Muscle of back (tissue), 13 donors: ENCODE results near the gene NBEAL1. TPM values are rescaled to one million over a fixed set of nuclear protein-coding genes. Genes with fewer than 3 reads are reported as not detected.
"Not testable (repeated sequence)": the region's sequence is repeated elsewhere in the genome, so short reads cannot be mapped to it uniquely, and the experiment has no call there.

Experiments used
- DNase-seq, 3 donors: peaks; one replicate each; pipeline versions ENCODE4 v3.0.0 to v3.0.0-alpha.2; 2013
- long read RNA-seq, 9 donors: transcript quantifications; one replicate each; lab custom pipeline, GENCODE V29; 2026
- polyA plus RNA-seq, 10 donors: library from polyadenylated mRNA; unstranded; fragments of 120-200 nt; gene quantifications; one replicate each; pipeline ENCODE4 v1.2.1, GENCODE V29; 2013; ENCODE audit not compliant: insufficient read length in 10 of 10

The NBEAL1 gene
- 1 to 10 TPM; 4.0 to 7.4 (median 6.5) TPM for polyA plus RNA-seq
- long read RNA-seq, donor 1 = 0 reads
- long read RNA-seq, donor 2 = 0 reads
- long read RNA-seq, donor 3 = 0 reads
- long read RNA-seq, donor 4 = 0 reads
- long read RNA-seq, donor 5, partial matches to known transcripts = 0 of 1 reads
- long read RNA-seq, donor 5, other reads (novel, unspliced or antisense) = 0 of 1 reads
- long read RNA-seq, donor 6 = 0 reads
- long read RNA-seq, donor 7 = 0 reads
- long read RNA-seq, donor 8 = 0 reads
- long read RNA-seq, donor 9 = 0 reads

GRCh38 chr2:203014456-203015199, at the start of gene NBEAL1:
NBEAL1 (plus strand) TSS chr2:203014875; CDS start chr2:203016385, 1,510 bp downstream.
- peak; percentile 99 to 100 (median 99) for DNase-seq

DNA sequence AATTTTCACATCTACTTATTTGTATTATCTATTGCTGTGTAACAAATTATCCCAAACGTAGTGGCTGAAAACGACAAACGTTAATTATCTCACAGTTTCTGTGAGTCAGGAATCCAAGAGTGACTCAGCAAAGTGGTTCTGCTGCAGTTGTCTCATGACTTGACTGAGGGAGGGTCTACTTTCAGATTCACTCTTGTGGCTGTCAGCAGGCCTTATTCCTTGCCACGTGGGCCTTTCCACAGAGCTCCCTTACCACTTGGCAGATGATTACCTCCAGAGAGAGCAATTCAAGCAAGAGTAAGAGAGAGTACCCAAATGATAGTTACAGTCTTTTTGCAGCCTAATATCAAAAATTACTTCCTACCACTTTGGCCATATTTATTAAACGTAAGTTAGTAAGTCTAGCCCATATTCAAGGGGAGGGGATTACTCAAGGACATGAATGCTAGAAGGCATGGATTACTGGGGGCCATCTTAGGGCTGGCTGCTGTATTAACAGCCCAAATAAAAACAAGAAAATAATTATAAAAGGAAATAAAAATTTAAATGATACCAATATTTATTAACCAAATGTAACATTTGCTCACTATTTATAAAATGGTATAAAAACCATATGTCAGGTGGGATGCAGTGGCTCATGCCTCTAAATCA, 48.7 kb upstream of the NBEAL1 start:
- DNase-seq = peak in 1 of 3 donors; percentile 5

- DNase-seq = not testable (repeated sequence)
Observed at GRCh38 chr2:202969404-202969803, 45.3 kb upstream of the NBEAL1 start.

- DNase-seq = no peak
Observed at GRCh38 chr2:202976809-202977208, 37.9 kb upstream of the NBEAL1 start.

DNA sequence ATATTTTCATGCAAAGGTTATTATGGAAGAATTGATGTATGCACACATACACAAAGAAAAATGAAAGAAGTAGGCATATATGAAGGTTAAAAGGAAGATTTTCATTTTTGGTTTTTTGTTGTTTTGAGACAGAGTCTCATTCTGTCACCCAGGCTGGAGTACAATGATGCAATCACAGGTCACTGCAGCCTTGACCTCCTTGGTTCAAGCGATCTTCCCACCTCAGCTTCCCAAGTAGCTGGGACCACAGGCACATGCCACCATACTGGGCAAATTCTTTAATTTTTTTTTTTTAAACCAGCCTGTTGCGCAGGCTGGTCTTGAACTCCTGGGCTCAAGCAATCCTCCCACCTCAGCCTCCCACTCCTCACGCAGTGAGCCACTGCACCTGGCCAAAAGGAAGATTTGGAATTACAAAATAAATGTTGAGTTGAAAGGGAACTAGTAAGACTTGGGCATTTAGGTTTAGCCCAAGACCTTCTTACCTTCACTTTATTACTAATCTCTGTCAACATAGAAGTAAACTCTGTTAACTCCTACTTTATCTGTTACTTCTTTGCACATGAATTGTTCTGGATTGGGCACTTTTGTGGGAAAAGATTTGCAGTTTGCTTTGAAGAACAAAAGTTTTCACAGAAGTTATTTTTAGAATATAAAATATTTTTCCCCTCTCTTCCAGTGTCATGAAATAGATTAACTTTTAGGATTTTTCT, 31.7 kb upstream of the NBEAL1 start:
- DNase-seq = no peak

DNA sequence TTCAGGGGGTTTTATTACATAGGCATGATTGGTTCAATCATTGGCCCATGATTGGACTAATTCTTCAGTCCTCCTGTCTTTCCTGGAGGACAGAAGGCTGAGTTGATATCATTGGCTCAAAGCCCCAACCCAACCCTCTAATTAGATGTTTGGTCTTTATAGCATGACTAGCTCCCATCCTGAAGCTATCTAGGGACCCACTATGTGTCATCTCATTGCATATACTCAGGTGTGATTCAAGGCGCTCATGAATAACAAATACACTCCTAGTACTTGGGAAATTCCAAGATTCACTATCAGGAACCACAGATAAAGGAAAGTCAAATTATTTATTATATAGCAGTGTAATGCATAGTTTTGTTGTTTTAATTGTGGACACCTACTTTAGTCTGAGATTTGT, 24.9 kb upstream of the NBEAL1 start:
- no peak for DNase-seq

DNA sequence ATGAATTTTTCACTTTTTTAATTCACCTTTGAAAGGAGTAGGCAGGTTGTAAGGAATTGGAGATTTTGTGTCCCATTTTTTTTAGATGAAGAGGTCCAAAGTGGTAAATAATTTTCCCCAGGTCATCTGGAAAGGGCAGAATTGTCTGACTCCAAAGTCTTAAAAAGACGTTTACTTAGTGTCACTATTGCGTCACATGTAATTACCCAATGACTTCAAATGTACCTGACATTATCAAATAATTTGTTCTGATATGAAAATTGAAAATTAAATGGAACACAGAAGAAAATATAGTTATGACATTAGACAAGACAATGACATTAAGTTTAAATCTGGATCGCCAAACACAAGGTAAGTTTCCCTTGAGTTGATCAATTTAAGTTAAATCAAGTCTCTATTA, 24.2 kb upstream of the NBEAL1 start:
- DNase-seq = no peak

DNA sequence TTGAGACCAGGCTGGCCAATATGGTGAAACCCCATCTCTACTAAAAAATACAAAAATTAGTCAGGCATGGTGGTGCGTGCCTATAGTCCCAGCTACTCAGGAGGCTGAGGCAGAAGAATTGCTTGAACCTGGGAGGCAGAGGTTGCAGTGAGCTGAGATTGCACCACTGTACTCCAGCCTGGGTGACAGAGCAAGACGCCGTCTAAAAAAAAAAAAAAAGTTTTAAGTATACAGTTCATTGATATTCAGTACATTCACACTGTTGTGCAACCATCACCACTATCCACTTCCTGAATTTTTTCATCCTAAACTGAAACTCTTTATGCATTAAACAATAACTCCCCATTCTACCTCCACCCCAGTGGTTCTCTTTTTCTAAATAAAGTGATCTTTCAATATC, 17.6 kb upstream of the NBEAL1 start:
- DNase-seq = not testable (repeated sequence)

GRCh38 chr2:203002054-203002821, 12.4 kb upstream of the NBEAL1 start:
- DNase-seq = no peak

- DNase-seq = no peak
Observed at GRCh38 chr2:203003716-203004115, 11.0 kb upstream of the NBEAL1 start.

DNA sequence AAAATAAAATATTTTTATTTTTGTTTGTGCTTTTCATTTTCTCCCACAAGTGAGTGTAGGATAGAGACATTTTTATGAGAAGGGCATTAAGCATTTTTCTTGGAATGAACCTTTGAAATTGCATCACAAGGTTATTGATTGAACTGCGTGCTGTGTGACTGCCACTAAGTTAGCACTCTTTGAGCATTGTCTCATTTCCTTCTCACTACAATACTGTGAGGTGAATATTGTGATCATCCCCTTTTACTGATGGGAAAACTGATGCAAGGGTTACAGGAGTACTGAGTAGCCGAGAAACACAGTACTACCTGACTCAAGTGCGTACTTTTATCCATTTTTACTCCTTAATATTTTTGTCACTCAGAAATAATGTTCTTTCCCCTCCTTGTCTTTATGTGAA, 2.0 kb downstream of the NBEAL1 start:
- peak in 1 of 3 donors; percentile 15 for DNase-seq

- DNase-seq = peak in 1 of 3 donors; percentile 32
Observed at GRCh38 chr2:203018181-203018580, 3.5 kb downstream of the NBEAL1 start.

DNA sequence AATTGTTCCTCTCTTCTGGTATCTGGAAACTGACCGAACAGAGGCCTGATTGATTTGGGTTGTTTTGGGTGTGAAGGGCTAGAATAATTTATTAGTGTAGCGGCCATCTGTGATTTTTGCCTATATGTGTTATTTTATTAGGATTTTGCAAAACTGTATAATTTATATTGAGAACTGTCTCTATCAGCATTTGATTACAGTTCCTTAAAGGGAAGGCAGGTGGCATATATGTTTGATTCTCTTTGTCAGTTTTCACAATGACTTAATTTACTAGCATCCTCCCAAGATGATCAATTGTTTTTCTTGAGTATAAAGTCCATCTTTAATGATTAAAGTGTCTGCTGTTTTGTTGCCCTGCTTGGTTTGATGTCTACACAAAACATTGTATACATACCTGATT, 4.5 kb downstream of the NBEAL1 start:
- DNase-seq = peak in 1 of 3 donors; percentile 6

DNA sequence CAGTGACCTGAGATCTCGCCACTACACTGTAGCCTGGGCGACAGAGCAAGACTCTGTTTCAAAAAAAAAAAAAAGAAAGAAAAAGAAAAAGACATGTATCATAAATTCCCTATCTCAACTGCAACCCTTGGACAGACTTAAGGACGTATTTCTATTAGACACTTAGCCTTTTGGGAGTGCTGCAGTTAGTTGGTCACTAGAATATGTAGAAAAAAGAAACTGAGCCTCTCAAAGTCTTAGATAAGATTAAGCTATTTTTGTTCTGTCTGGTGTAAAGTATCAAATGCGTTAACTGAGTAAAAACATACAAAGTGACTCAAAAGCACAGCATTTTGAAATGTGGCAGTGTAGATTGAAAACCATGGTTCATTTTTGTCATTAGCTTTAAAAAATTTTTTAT, 7.3 kb downstream of the NBEAL1 start:
- peak in 1 of 3 donors; percentile 11 for DNase-seq

DNA sequence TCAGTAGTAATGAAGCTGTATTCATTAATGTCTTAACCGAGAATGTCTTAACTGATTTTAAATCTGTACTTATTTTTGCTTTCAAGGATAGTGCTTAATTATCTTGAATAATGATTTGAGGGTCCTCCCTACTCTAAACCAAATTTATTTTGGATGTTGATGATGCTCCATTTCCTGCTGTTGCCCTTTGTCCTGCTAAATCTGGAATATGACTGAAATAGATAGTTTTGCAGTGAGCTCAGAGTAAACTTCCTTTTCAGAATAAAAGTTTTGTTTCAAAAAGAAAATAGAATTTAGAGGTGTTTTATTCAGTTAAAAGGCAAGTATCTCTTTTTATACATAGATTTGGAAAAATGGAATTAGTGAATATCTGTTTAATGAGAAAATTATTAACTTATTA, 8.1 kb downstream of the NBEAL1 start:
- DNase-seq = peak in 1 of 3 donors; percentile 58

DNA sequence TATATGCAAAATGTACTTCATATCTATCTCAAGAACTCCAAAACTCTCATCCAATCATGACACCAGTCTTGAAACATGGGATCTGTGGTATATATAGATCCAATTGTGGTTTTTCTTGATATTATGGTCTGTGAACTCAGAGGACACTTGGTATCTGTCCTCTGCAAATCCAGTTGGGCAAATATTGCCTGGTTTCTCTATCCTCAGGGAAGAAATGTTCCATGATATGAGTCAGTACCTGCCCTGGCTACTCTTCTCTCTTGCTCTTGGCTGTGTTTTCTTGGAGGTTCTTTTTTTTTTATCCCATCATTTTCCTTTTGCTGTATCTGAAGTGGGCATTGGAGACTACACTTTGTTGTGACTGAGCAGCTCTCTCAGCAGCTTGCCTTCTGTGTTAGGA, 10.9 kb downstream of the NBEAL1 start:
- DNase-seq = no peak

- DNase-seq = no peak
Observed at GRCh38 chr2:203030545-203030944, 15.9 kb downstream of the NBEAL1 start.

- no peak for DNase-seq
Observed at GRCh38 chr2:203030991-203031390, 16.3 kb downstream of the NBEAL1 start.

DNA sequence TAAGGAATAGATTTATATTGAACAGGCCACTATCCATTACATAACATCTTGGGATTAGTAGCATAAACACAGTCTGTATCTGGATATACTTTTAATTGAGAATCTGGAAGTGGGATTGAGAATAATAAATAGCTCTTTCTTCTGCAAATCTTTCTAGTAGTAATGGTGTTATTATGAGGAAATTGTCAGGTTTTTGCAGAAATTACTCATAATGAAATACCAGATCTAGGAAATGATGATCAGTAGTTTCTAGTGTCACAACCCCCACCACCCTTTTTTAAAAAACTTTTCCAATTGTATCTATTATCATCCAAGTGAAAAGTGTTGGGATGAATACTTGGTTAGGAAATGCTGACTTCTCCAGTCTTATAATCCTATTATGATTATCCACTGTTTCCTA, 18.7 kb downstream of the NBEAL1 start:
- no peak for DNase-seq

- no peak for DNase-seq
Observed at GRCh38 chr2:203035879-203036470, 21.3 kb downstream of the NBEAL1 start.

DNA sequence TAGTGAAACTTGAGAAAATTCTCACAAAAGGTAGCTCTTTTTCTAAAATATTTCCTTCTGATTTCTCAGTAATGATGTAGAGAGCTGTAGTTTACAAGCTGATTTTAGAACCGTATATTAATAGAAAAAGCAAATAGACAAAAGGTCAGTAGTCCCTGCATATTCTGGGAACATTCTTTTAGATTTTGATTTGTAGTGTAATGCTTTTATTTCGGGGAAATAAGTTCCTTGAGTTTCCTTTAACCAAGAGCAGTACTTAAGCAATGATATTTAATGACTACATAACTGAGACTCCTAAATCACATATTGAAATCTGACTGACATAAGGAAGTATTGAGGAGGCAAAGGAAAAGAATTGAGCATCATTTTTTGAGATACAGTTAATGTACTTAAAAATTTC, 22.4 kb downstream of the NBEAL1 start:
- no peak for DNase-seq
